ELR (cell line): ENCODE measurements around the gene HS1BP3.

Source experiments
- DNase-seq: peaks from one replicate; pipeline ENCODE4 v3.0.0-alpha.2; 2015; ENCODE audit warnings: low read depth

Gene HS1BP3

GRCh38 chr2:20617081-20617575 lies 33.8 kb downstream of the HS1BP3 start:
- DNase-seq, result no peak

- DNase-seq, result no peak
Observed at GRCh38 chr2:20616341-20616871, 34.5 kb downstream of the HS1BP3 start.

GRCh38 chr2:20615466-20616241 lies 35.2 kb downstream of the HS1BP3 start:
- no peak for DNase-seq

GRCh38 chr2:20615068-20615465 lies 35.8 kb downstream of the HS1BP3 start:
- no peak for DNase-seq

- DNase-seq, result no peak
Observed at GRCh38 chr2:20614201-20615067, 36.5 kb downstream of the HS1BP3 start.

- DNase-seq, result no peak
Observed at GRCh38 chr2:20612925-20613916, 37.7 kb downstream of the HS1BP3 start.

- DNase-seq, result no peak
Observed at GRCh38 chr2:20611844-20612356, 39.0 kb downstream of the HS1BP3 start.

GRCh38 chr2:20611077-20611843 lies 39.6 kb downstream of the HS1BP3 start:
- DNase-seq, result peak; percentile 66

- DNase-seq, result no peak
Observed at GRCh38 chr2:20609995-20610357, 40.9 kb downstream of the HS1BP3 start.

- peak; percentile 22 for DNase-seq
Observed at GRCh38 chr2:20609349-20609994, 41.4 kb downstream of the HS1BP3 start.

GRCh38 chr2:20608666-20609348 lies 42.1 kb downstream of the HS1BP3 start:
- DNase-seq, result no peak

GRCh38 chr2:20607446-20607845 lies 43.5 kb downstream of the HS1BP3 start:
- no peak for DNase-seq

- DNase-seq, result no peak
Observed at GRCh38 chr2:20606198-20606597, 44.7 kb downstream of the HS1BP3 start.

GRCh38 chr2:20604951-20605381 lies 45.9 kb downstream of the HS1BP3 start:
- no peak for DNase-seq

- no peak for DNase-seq
Observed at GRCh38 chr2:20604401-20604911, 46.4 kb downstream of the HS1BP3 start.

- DNase-seq, result no peak
Observed at GRCh38 chr2:20603791-20604190, 47.1 kb downstream of the HS1BP3 start.

GRCh38 chr2:20602803-20603202 lies 48.1 kb downstream of the HS1BP3 start:
- peak; percentile 44 for DNase-seq

- DNase-seq, result peak; percentile 54
Observed at GRCh38 chr2:20600756-20601325, 50.1 kb downstream of the HS1BP3 start.
